ENCODE measurements around the gene TOMM40L.

The TOMM40L gene

DNA sequence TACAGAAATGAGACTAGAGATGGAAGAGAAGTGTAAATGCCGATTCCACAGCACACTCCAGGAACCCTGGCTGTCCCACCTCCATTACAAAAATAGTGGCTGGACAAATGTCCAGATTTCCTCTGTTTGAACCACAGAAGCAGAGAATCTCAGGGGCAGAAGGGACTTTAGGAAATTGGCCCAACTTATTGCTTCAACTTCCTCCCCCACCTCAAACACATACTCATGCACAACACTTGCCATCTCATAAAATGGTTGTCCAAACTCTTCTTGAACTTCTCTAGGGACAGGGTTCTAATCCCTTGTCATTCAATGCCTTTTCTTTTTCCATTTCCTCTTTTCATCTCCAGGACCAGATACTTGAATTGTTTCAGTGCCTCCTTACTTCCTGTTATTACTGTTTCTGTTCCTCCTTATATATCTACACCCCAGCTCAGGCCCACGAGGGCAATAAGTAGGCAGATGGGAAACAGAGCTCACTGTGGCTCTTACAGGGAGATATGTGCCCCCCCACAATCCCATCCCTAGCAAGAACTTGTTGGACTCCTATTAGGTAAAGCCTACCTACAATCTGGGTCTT is 40.0 kb upstream of the TOMM40L start:
- TF ChIP-seq, protein P1, sequence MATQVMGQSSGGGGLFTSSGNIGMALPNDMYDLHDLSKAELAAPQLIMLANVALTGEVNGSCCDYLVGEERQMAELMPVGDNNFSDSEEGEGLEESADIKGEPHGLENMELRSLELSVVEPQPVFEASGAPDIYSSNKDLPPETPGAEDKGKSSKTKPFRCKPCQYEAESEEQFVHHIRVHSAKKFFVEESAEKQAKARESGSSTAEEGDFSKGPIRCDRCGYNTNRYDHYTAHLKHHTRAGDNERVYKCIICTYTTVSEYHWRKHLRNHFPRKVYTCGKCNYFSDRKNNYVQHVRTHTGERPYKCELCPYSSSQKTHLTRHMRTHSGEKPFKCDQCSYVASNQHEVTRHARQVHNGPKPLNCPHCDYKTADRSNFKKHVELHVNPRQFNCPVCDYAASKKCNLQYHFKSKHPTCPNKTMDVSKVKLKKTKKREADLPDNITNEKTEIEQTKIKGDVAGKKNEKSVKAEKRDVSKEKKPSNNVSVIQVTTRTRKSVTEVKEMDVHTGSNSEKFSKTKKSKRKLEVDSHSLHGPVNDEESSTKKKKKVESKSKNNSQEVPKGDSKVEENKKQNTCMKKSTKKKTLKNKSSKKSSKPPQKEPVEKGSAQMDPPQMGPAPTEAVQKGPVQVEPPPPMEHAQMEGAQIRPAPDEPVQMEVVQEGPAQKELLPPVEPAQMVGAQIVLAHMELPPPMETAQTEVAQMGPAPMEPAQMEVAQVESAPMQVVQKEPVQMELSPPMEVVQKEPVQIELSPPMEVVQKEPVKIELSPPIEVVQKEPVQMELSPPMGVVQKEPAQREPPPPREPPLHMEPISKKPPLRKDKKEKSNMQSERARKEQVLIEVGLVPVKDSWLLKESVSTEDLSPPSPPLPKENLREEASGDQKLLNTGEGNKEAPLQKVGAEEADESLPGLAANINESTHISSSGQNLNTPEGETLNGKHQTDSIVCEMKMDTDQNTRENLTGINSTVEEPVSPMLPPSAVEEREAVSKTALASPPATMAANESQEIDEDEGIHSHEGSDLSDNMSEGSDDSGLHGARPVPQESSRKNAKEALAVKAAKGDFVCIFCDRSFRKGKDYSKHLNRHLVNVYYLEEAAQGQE (IDR thresholded peaks at IDR 0.05; ENCODE audit: insufficient read depth in 1 of 2, low read depth in 2 of 2, low read length in 2 of 2): no peak

DNA sequence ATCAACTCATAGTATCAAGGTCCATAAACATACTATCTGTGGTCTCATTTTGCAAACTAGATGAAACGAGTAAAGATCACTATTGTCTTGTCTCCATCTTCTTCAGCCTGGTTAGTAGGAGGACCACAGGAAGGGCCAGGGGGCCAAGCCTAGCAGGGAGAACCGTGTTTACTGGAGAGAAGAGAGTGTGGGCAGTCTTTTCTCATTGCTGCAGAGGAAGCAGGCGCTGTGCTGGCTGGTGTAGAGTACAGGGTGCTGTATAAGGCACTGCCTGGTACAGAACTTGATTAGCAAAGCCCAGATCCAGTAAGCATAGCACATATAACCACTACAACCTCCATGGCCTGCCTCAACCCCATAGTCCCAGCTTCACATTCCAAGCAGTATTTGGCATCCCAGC is 38.5 kb upstream of the TOMM40L start:
- TF ChIP-seq, protein P1 (IDR thresholded peaks at IDR 0.05; ENCODE audit: insufficient read depth in 1 of 2, low read depth in 2 of 2, low read length in 2 of 2): no peak
- TF ChIP-seq SIN3A (IDR thresholded peaks at IDR 0.05; ENCODE audit: borderline replicate concordance, insufficient read depth, low read length) (no peak), POLR2AphosphoS5 (IDR thresholded peaks at IDR 0.05; ENCODE audit: low read depth, low read length) (no peak), FOXP2 (optimal IDR thresholded peaks at IDR 0.05; ENCODE audit: borderline replicate concordance, extremely low read depth, extremely low read length, insufficient read depth) (no peak), TAF1 (IDR thresholded peaks at IDR 0.05; ENCODE audit: borderline replicate concordance, insufficient read depth, low read length) (no peak)

- no peak for TF ChIP-seq SIN3A (IDR thresholded peaks at IDR 0.05; ENCODE audit: borderline replicate concordance, insufficient read depth, low read length)
- TF ChIP-seq, protein P1 (IDR thresholded peaks at IDR 0.05; ENCODE audit: insufficient read depth in 1 of 2, low read depth in 2 of 2, low read length in 2 of 2): no peak
Observed at GRCh38 chr1:161188381-161188780, 37.5 kb upstream of the TOMM40L start.

DNA sequence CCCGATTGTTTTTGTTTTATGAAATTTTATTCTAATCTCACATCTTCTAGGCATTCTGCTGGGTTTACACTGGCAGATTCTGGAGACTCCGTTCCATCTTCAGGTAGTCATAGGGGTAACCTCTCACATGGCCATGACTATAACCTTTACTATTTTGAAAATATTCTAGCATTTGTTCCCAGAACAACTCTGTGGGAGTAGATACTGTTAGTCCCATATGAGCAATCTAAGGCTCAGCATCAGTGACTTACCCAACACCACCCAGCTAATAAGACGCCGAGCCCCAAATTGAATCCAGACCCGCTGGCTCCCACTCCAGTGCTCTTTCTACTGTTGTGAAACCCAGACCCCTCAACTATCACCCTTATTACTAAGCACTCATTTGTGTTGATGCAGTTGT is 36.8 kb upstream of the TOMM40L start:
- no peak for TF ChIP-seq TAF1 (IDR thresholded peaks at IDR 0.05; ENCODE audit: borderline replicate concordance, insufficient read depth, low read length)

GRCh38 chr1:161190962-161191521 is 34.8 kb upstream of the TOMM40L start:
- TF ChIP-seq SIN3A (IDR thresholded peaks at IDR 0.05; ENCODE audit: borderline replicate concordance, insufficient read depth, low read length) (no peak), FOXP2 (optimal IDR thresholded peaks at IDR 0.05; ENCODE audit: borderline replicate concordance, extremely low read depth, extremely low read length, insufficient read depth) (no peak), POLR2AphosphoS5 (IDR thresholded peaks at IDR 0.05; ENCODE audit: low read depth, low read length) (no peak), TAF1 (IDR thresholded peaks at IDR 0.05; ENCODE audit: borderline replicate concordance, insufficient read depth, low read length) (no peak)
- TF ChIP-seq, protein P1 (IDR thresholded peaks at IDR 0.05; ENCODE audit: insufficient read depth in 1 of 2, low read depth in 2 of 2, low read length in 2 of 2): no peak
